NCI-H187 treated with DMSO at 0.1 percent for 48 hours (cell line): ENCODE measurements around the gene FCMR.
"Not testable (repeated sequence)": the region's sequence is repeated elsewhere in the genome, so short reads cannot be mapped to it uniquely, and the experiment has no call there.

Source experiments
- DNase-seq: peaks from one replicate; lab custom pipeline; 2025; lab: John Stamatoyannopoulos, UW

FCMR gene

GRCh38 chr1:206949641-206950040, 27.9 kb upstream of the FCMR start:
- no peak for DNase-seq

DNA sequence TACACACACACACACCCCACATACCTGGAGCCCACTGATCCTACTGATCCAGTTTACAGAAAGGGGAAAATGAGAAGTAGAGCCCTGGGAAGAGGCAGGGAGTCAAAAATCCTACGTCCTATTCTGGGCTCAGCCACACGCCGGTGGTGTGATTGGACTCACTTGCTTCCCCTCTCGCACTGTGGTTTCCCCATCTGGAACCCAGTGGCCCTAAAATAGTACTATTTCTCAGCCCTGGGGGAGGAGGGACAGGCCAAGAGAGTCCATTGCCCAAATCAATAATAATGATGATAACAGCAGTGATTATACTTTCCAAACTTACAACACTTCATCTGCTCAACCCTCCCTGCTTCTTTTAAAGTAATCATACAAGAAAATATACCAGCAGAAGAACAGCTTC, 27.5 kb upstream of the FCMR start:
- no peak for DNase-seq

DNA sequence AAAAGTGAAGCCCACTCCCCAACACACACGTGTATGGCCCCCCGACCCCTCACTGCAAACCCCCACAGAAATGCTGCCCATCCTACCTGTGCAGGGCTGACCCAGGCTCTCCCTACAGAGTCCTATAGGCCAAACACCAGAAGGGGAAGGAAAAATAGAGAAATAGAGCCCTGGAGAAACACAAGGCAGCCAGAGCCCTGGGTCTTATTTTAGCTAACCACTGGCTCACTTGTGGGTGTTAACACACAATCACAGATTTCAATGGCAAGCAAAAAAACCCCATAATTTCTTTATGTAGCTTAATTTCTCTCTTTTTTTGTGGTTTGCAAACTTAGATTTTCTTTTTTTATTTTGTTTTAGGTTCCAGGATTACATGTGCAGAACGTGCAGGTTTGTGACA, 25.5 kb upstream of the FCMR start:
- no peak for DNase-seq

GRCh38 chr1:206946261-206946660, 24.5 kb upstream of the FCMR start, which contains the start of gene PIGR:
Gene PIGR, minus strand, starts transcription at chr1:206946466. Its CDS starts 5,935 bp downstream, at chr1:206940531.
- DNase-seq: no peak

GRCh38 chr1:206945779-206946178, 24.0 kb upstream of the FCMR start:
- no peak for DNase-seq

DNA sequence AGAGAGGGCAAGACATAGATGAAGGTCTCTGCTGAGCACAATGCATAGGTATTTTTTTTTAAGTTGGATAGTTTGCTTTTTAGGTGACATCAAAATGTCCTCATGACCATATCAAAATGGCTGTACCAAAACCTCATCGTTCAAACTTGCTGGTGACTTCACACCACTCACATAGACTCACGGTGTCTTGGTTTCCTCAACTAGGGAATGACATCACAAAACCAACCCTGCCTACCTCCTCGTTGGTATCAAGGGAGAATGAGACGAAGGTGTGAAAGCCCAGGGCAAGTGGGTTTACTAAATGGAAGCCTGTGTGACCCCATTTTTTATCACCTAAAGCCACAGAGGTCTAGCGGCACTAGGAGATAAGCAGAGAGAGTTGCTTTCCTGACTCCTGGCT, 23.0 kb upstream of the FCMR start:
- DNase-seq: no peak

DNA sequence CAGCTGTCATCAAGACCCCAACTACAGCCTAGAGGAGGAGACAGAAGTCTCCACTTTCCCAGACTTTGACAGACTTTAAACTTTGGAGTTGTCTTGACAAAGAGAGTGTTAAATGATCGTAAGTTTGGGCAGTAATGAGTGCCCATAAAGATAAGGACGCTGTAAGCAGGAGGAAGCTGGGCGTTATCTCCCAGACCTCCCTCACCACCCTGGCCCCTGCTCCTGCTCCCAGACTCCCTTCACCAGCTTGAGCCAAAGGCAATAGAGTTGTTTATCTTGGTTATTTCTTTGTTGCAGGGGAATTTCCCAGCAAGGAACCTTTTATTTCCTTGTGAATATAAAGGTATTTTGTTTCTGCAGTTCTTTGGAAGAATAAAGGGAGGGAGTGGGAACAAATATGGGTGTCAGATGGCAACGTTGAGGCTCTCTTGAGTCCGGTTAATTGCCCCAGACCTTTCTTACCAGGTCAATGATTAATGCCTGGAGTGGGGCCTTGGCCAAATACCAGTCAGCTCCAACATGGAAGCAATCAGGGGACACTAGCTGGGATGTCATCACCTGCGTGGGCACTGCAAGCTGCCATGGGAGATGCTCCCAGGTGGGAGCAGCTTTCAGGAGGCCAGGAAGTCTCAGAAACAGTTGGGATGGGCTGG, 20.2 kb upstream of the FCMR start:
- no peak for DNase-seq

DNA sequence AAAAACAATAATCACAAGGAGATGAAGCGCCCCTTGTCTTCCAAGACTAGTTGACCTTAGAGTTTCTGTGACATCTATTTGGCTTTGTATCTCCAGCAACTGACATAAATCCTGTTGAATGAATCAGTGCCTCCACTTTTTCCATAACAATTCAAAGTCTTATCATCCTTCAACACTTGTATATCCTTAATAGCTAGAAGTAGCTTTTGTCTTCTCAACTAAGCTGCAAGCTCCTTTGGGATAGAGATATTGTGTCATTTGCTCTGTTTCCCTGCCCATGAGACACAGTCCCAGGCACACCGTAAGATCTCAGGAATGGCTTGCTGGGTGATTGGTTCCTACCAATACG, 18.8 kb upstream of the FCMR start:
- no peak for DNase-seq

DNA sequence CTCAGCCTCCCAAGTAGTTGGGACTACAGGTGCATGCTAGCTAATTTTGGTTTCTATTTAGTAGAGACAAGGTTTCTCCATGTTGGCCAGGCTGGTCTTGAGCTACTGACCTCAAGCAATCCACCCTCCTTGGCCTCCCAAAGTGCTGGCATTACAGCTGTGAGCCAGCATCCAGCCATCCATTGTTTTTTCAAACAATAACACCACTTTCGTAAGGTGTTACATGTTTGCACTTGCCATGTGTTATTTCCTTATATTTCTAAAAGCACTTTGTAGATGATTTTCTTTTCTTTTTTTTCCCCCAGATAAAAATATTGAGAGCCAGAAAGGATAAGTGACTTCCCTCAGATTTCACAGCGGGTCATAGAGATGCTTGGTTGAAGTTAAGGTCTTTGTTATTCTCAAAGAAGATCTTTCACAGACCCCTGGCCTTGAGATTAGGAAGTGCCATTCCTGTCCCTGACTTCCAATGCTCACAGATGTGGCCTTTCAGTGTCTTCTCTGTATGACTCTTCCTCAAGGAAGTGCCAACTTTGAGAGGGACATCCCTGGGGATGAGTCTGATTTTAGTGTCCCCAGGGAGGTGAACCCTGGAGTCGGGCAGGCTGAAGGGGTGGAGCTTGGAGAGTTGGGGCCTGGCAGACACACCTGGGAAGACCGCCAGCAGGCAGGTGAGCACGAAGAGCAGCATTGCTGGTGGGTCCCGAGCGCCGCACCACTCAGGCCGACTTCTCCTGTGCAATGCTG, 18.3 kb upstream of the FCMR start:
- no peak for DNase-seq

DNA sequence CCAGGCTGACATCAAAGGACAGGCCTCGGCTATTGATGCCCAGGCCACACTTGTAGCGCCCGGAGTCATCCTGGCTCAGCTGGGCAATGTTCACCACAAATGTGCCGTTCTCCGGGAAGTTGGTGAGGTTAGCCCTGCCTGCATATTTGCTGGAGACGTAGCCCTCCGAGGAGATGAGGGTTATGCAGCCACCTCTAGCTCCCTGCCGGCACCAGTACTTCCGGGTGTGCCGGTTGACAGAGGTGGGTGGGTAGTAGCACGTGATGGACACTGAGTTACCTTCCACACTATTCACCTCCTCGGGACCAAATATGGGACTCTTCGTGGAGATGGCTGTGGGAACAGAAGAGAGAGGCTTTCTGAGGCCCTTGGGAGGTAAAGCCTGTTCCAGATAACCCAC, 17.4 kb upstream of the FCMR start:
- DNase-seq: no peak

GRCh38 chr1:206937425-206937824, 15.7 kb upstream of the FCMR start:
- DNase-seq: no peak

DNA sequence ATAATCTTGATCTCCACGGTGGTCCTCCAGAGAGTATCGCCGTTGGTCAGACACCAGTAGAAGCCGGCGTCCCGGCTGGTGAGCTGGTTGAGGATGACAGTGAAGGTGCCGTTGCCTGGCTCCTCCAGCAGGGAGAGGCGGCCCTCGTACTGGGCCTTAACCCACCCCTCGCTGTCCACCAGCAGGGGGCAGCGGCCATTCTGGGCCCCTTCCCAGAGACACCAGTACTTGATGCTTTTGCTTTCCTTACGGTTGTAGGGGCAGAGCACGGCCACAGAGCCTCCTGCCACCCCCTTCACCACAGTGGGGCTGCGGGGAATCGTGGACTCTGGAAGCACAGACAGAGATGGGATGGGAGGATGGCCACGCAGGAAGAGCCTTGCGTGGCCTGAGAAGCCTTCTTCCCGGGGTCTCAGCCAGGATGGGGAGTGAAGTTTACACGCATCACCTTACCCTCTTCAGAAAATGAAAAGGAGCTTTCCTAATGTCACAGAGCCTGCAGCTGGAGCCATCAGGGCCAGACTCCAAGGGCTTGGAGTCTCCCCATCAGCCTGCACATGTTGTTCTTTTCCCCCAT, 13.8 kb upstream of the FCMR start:
- DNase-seq: no peak

- no peak for DNase-seq
Measured at GRCh38 chr1:206933333-206933945, 11.7 kb upstream of the FCMR start.

DNA sequence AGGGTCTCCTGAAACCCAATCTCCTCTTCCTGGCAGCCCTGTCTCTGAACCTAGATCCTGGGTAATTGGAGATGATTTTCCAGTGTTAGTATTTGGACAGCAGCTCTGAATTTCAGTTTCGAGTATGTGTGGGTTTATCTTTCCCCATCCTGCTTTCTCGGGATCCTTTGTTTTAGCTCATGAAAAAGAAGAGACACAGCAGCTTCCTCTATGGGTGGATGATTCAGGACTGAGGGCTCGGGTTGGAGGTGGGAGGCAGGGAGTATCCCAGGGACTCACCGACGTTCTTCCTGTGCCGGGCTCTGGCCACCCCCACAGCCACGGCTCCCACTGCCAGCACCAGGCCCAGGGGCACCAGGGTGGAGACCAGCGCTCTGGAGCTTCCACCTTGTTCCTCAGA, 10.4 kb upstream of the FCMR start:
- DNase-seq: no peak

- no peak for DNase-seq
Measured at GRCh38 chr1:206931709-206932108, 10.0 kb upstream of the FCMR start.

DNA sequence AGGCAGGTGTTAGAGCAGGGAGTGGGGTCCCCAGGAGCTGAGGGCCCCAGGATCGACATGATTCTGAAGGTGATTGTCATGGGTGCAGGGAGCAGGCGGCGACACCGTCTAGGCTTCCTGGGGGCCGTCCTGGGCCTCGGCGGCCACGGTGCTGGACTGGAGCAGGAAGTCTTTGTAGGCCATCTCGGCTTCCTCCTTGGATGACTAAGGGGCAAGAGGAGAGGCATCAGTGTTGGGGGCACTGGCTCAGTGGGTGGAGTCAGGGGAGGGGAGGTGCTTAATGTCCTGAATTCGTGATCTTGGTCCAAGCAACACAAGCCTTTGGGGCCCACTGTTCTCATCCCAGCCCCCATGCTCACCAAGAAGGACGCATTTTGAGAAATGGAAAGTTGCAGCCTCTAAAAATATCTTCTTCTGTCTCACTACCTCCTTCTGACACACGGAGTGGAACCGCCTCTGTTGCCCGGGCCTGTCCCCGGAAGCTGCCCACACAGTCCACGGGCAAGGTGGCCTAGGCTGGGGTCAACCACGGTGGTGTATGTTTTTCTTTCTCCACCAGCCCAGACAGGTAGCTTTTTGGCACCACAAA, 8.6 kb upstream of the FCMR start:
- DNase-seq: no peak

DNA sequence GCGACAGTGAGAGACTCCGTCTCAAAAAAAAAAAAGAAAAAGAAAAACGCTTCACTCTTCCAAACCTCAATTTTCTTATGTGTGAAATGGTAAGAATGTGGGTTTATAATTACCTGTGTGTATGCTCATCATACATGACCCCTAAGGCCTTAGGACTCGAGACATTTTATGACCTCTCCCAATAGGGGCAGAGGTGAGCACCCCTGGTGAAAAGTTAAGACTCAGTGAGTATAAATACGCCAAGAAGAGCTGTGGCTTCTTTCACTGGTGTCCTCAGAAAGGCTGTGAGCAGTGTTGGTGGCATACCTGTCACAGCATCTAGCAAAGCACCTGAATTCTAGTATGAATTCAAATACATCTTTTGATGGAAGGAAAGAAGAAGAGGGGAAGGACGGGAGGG, 7.8 kb upstream of the FCMR start:
- no peak for DNase-seq

- DNase-seq: no peak
Measured at GRCh38 chr1:206926286-206926685, 4.5 kb upstream of the FCMR start.

DNA sequence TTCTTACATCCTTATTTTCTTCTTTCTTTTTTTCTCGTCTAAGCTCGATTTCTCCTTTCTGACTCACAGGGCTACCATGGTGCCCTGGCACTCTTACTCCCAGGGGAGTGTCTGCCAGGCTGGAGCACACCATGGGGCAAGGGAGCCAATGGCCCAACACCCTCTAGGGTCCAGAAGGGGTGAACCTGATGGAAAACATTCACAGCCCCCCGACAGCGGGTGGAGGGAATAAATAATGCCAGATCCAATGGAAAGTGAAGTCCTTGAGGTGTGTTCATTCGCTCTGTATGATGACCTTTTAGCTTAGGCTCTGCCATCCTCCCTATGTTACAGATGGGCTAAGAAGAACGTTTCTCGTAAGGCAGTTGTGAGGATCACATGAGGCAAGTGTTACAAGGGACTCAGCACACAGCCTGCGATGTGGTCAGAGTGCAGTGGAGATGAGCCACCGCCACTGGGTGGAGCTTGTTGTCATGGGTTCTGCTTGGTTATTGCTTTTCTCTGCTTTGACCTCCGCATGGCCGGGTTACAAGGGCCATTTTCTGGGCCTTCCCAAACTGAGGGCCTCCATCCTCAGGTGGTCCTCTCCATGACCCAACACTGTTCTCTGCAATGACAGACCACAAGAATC, 3.5 kb upstream of the FCMR start:
- DNase-seq: no peak

DNA sequence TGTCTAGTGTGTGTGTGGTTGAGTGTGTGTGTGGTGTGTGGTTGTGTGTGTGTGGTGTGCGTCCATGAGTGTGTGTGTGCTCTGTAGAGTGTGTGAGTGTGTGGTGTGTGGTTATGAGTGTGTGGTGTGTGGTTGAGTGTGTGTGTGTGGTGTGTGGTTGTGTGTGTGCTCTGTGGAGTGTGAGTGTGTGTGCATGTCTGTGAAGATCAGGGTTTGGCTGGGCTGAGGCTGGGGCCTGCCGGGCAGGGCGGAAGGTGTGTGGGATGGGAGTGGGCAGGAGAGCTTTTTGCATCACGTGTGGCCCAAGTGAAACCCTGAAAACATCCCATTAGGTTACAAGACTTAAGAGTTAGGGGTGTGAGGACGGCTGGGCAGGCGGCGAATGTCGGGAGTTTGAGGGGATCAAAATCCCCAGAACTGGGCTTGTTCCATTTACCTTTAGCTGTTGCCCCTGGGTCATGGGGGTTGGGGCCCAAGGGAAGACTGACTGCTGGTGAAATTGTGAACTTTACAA, 2.9 kb upstream of the FCMR start:
- DNase-seq: no peak

DNA sequence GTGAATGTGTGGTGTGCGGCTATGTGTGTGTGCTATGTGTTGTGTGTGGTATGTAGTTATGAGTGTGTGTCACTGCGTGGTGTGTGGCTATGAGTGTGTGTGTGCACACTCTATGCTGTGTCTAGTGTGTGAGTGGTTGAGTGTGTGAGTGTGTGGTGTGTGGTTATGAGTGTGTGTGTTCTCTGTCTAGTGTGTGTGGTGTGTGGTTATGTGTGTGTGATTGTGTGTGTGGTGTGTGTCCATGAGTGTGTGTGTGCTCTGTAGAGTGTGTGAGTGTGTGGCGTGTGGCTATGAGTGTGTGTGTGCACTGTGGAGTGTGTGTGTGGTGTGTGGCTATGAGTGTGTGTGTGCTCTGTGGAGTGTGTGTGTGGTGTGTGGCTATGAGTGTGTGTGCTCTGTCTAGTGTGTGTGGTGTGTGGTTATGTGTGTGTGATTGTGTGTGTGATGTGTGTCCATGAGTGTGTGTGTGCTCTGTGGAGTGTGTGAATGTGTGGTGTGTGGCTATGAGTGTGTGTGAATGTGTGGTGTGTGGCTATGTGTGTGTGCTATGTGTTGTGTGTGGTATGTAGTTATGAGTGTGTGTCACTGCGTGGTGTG, 2.3 kb upstream of the FCMR start:
- not testable (repeated sequence) for DNase-seq
